Measurements from ENCODE around the gene FAM24A.
"Not testable (repeated sequence)": the region's sequence is repeated elsewhere in the genome, so short reads cannot be mapped to it uniquely, and the experiment has no call there.

The FAM24A gene

DNA sequence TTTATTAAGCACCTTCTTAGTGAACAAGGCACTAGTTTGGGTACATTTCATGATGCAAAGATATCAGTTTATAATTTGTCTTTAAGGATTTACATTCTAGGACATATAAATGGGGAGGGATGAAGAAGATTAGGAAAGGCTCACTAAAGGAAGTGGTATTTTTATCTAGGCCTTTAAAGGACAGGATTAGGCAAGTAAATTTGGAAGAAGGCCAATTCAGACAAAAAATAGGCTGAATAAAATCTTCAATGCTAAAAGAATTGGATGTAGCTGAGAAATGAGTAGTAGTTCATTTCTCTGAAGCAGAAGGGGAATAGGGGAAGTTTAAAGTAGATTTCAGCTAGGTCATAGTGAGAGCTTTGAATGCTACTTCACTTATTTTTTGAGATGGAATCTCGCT lies 26.2 kb upstream of the FAM24A start:
- no peak for DNase-seq
- TF ChIP-seq, protein P1, sequence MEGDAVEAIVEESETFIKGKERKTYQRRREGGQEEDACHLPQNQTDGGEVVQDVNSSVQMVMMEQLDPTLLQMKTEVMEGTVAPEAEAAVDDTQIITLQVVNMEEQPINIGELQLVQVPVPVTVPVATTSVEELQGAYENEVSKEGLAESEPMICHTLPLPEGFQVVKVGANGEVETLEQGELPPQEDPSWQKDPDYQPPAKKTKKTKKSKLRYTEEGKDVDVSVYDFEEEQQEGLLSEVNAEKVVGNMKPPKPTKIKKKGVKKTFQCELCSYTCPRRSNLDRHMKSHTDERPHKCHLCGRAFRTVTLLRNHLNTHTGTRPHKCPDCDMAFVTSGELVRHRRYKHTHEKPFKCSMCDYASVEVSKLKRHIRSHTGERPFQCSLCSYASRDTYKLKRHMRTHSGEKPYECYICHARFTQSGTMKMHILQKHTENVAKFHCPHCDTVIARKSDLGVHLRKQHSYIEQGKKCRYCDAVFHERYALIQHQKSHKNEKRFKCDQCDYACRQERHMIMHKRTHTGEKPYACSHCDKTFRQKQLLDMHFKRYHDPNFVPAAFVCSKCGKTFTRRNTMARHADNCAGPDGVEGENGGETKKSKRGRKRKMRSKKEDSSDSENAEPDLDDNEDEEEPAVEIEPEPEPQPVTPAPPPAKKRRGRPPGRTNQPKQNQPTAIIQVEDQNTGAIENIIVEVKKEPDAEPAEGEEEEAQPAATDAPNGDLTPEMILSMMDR (IDR thresholded peaks at IDR 0.05; ENCODE audit: low read length): no peak
- TF ChIP-seq EZH2phosphoT487 (IDR thresholded peaks at IDR 0.05; ENCODE audit: low read length) (no peak), EZH2 (optimal IDR thresholded peaks at IDR 0.05; ENCODE audit: low read depth, low read length) (no peak)
- H3K4me2 ChIP-seq (ENCODE audit: low read depth, low read length): no peak overlapping the region
- peaks cover 1% of the 10 kb centered on the region for H3K79me2 ChIP-seq (ENCODE audit: low read length)
- no peaks in the 10 kb centered on the region for H3K36me3 ChIP-seq (replicated peaks; ENCODE audit: insufficient read depth, low read length)
- peaks cover 4% of the 10 kb centered on the region for H3K4me1 ChIP-seq (ENCODE audit: low read length)
- H3F3A ChIP-seq (ENCODE audit: insufficient read depth, low read length): 0 out of 2 replicates have a peak, but pooled peaks cover 2% of the 10 kb centered on the region
- no peak overlapping the region for H3K9ac ChIP-seq (ENCODE audit: low read length)
- no peak overlapping the region for H3K4me3 ChIP-seq (ENCODE audit: low read length)
- no peak overlapping the region for H2AFZ ChIP-seq (ENCODE audit: low read length)
- H3K27ac ChIP-seq (ENCODE audit: low read length): no peak overlapping the region
- no peaks in the 10 kb centered on the region for H3K9me3 ChIP-seq (replicated peaks; ENCODE audit: insufficient read depth, low read length)
- H3K9me2 ChIP-seq (replicated peaks; ENCODE audit: insufficient read depth, low read length): no peaks in the 10 kb centered on the region
- H4K20me1 ChIP-seq (ENCODE audit: insufficient read depth, low read length): no peaks in the 10 kb centered on the region
- H3K27me3 ChIP-seq (replicated peaks; ENCODE audit: insufficient read depth, low read length): no peaks in the 10 kb centered on the region

GRCh38 chr10:122894261-122894944 lies 16.0 kb upstream of the FAM24A start:
- TF ChIP-seq, protein P1 (IDR thresholded peaks at IDR 0.05; ENCODE audit: low read length): no peak
- TF ChIP-seq EZH2phosphoT487 (IDR thresholded peaks at IDR 0.05; ENCODE audit: low read length): no peak
- Histone ChIP-seq H3K4me1 (ENCODE audit: low read length) (no peaks in the 10 kb centered on the region), H4K20me1 (ENCODE audit: insufficient read depth, low read length) (no peaks in the 10 kb centered on the region), H3K9ac (ENCODE audit: low read length) (no peak overlapping the region), H3K4me2 (ENCODE audit: low read depth, low read length) (peak overlapping the region; percentile 26; the same call in 1 of the 2 replicates), H3F3A (ENCODE audit: insufficient read depth, low read length) (no peaks in the 10 kb centered on the region), H2AFZ (ENCODE audit: low read length) (peak overlapping the region; percentile 9; the same call in 1 of the 2 replicates), H3K9me2 (replicated peaks; ENCODE audit: insufficient read depth, low read length) (no peaks in the 10 kb centered on the region), H3K36me3 (replicated peaks; ENCODE audit: insufficient read depth, low read length) (no peaks in the 10 kb centered on the region), H3K79me2 (ENCODE audit: low read length) (no peaks in the 10 kb centered on the region), H3K27ac (ENCODE audit: low read length) (no peak overlapping the region), H3K9me3 (replicated peaks; ENCODE audit: insufficient read depth, low read length) (no peaks in the 10 kb centered on the region), H3K4me3 (ENCODE audit: low read length) (no peak overlapping the region), H3K27me3 (replicated peaks; ENCODE audit: insufficient read depth, low read length) (no peaks in the 10 kb centered on the region)
- peak; percentile 20 for DNase-seq

GRCh38 chr10:122903861-122904260 lies 6.5 kb upstream of the FAM24A start:
- H3K36me3 ChIP-seq (replicated peaks; ENCODE audit: insufficient read depth, low read length); H3K9me3 ChIP-seq (replicated peaks; ENCODE audit: insufficient read depth, low read length); H3K4me3 ChIP-seq (ENCODE audit: low read length): not testable (repeated sequence)

GRCh38 chr10:122911889-122912484 lies 1.6 kb downstream of the FAM24A start:
- no peak overlapping the region for H3K9ac ChIP-seq (ENCODE audit: low read length)
- no peaks in the 10 kb centered on the region for H3F3A ChIP-seq (ENCODE audit: insufficient read depth, low read length)
- TF ChIP-seq, protein P1 (IDR thresholded peaks at IDR 0.05; ENCODE audit: low read length): no peak
- no peak for TF ChIP-seq EZH2 (optimal IDR thresholded peaks at IDR 0.05; ENCODE audit: low read depth, low read length)
- TF ChIP-seq EZH2phosphoT487 (IDR thresholded peaks at IDR 0.05; ENCODE audit: low read length): no peak
- no peaks in the 10 kb centered on the region for H3K36me3 ChIP-seq (replicated peaks; ENCODE audit: insufficient read depth, low read length)
- no peaks in the 10 kb centered on the region for H4K20me1 ChIP-seq (ENCODE audit: insufficient read depth, low read length)
- no peak overlapping the region for H3K4me3 ChIP-seq (ENCODE audit: low read length)
- no peaks in the 10 kb centered on the region for H3K9me2 ChIP-seq (replicated peaks; ENCODE audit: insufficient read depth, low read length)
- H3K27me3 ChIP-seq (replicated peaks; ENCODE audit: insufficient read depth, low read length): no peaks in the 10 kb centered on the region
- H3K27ac ChIP-seq (ENCODE audit: low read length): no peak overlapping the region
- no peaks in the 10 kb centered on the region for H3K9me3 ChIP-seq (replicated peaks; ENCODE audit: insufficient read depth, low read length)
- H3K4me2 ChIP-seq (ENCODE audit: low read depth, low read length): no peak overlapping the region
- no peaks in the 10 kb centered on the region for H3K4me1 ChIP-seq (ENCODE audit: low read length)
- no peaks in the 10 kb centered on the region for H3K79me2 ChIP-seq (ENCODE audit: low read length)
- H2AFZ ChIP-seq (ENCODE audit: low read length): no peak overlapping the region
- DNase-seq: peak; percentile 58

More at GRCh38 chr10:122903861-122904260, 6.5 kb upstream of the FAM24A start:
- H3K27me3 ChIP-seq (replicated peaks; ENCODE audit: insufficient read depth, low read length); H3K27ac ChIP-seq (ENCODE audit: low read length); H3K4me1 ChIP-seq (ENCODE audit: low read length); H3K4me2 ChIP-seq (ENCODE audit: low read depth, low read length); DNase-seq; H2AFZ ChIP-seq (ENCODE audit: low read length); H3K79me2 ChIP-seq (ENCODE audit: low read length); H3K9ac ChIP-seq (ENCODE audit: low read length); H4K20me1 ChIP-seq (ENCODE audit: insufficient read depth, low read length); H3F3A ChIP-seq (ENCODE audit: insufficient read depth, low read length); H3K9me2 ChIP-seq (replicated peaks; ENCODE audit: insufficient read depth, low read length): not testable (repeated sequence)

Measured in MM.1S (cell line).